GM13976 (cell line): Measurements from ENCODE around the gene MTUS2.

Experiments used
- DNase-seq: peaks from one replicate; pipeline ENCODE4 v3.0.0; 2012; ENCODE audit warnings: low spot score
- CTCF ChIP-seq: IDR thresholded peaks from 2 replicates; pipeline ENCODE4 v1.5.1; 2012; ENCODE audit warnings: borderline replicate concordance, mild to moderate bottlenecking; ENCODE audit not compliant: insufficient read depth; ENCODE audit errors: extremely low read depth, missing control alignments, control extremely low read depth
- in situ Hi-C: fragments of 300-500 bp; cut with MboI; formaldehyde crosslinking; loops from one replicate; pipeline ENCODE4 v1.12.0; 2022; ENCODE audit warnings: low sequenced_read_pairs, mixed read lengths, inconsistent platforms; ENCODE audit not compliant: unreplicated experiment

MTUS2 gene

GRCh38 chr13:29525757-29526156 lies 705.6 kb downstream of the MTUS2 start:
- in situ Hi-C loops, result no loop called here
- no peak for DNase-seq
- no peak for TF ChIP-seq CTCF

GRCh38 chr13:29526741-29527140 lies 706.6 kb downstream of the MTUS2 start:
- no peak for DNase-seq
- in situ Hi-C loops, result no loop called here
- TF ChIP-seq CTCF, result no peak

GRCh38 chr13:29527511-29527910 lies 707.4 kb downstream of the MTUS2 start:
- in situ Hi-C loops, result no loop called here
- TF ChIP-seq CTCF, result no peak
- DNase-seq, result no peak

- in situ Hi-C loops, result no loop called here
- no peak for DNase-seq
Measured at GRCh38 chr13:29527916-29528315, 707.8 kb downstream of the MTUS2 start.

GRCh38 chr13:29529754-29530153 lies 709.6 kb downstream of the MTUS2 start:
- in situ Hi-C loops, result no loop called here
- DNase-seq, result no peak
- TF ChIP-seq CTCF, result no peak

More at GRCh38 chr13:29527916-29528315, 707.8 kb downstream of the MTUS2 start:
- no peak for TF ChIP-seq CTCF

GRCh38 chr13:29530901-29531300 lies 710.8 kb downstream of the MTUS2 start:
- TF ChIP-seq CTCF, result no peak
- DNase-seq, result no peak
- in situ Hi-C loops, result no loop called here

- DNase-seq, result no peak
- in situ Hi-C loops, result no loop called here
- TF ChIP-seq CTCF, result no peak
Measured at GRCh38 chr13:29532116-29532515, 712.0 kb downstream of the MTUS2 start.
